Karpas-422 (cell line): ENCODE data around the gene CCDC117. TPM values are rescaled to one million over a fixed set of nuclear protein-coding genes. Genes with fewer than 3 reads are reported as not detected.

Experiments
- DNase-seq: peaks from one replicate; pipeline ENCODE4 v3.0.0-alpha.2; 2015
- H2AFZ ChIP-seq: fragments of 200-600 bp; sonication (generic); 2 replicates; pipeline ENCODE4 v1.6.1; 2014; ENCODE audit warnings: antibody characterized with exemption, low read length, mixed read lengths
- H3K27ac ChIP-seq: fragments of 200-600 bp; sonication (generic); 2 replicates; pipeline ENCODE4 v1.5.1; 2014; ENCODE audit warnings: mild to moderate bottlenecking, low read length, moderate library complexity
- H3K27me3 ChIP-seq: fragments of 200-600 bp; sonication (generic); 2 replicates; pipeline ENCODE4 v1.6.1; 2014; ENCODE audit warnings: low read length, mixed read lengths
- H3K36me3 ChIP-seq: fragments of 200-600 bp; sonication (generic); 2 replicates; pipeline ENCODE4 v1.6.1; 2014; ENCODE audit warnings: low read length, mixed read lengths; ENCODE audit not compliant: insufficient read depth
- H3K4me1 ChIP-seq: fragments of 200-600 bp; sonication (generic); 2 replicates; pipeline ENCODE4 v1.6.1; 2014; ENCODE audit warnings: mild to moderate bottlenecking, low read length, mixed read lengths
- H3K4me2 ChIP-seq: fragments of 200-600 bp; sonication (generic); 2 replicates; pipeline ENCODE4 v1.6.1; 2014; ENCODE audit warnings: low read length, low read depth, mild to moderate bottlenecking; ENCODE audit not compliant: poor library complexity, severe bottlenecking
- H3K4me3 ChIP-seq: fragments of 200-600 bp; sonication (generic); 2 replicates; pipeline ENCODE4 v1.5.1; 2014; ENCODE audit warnings: mild to moderate bottlenecking, antibody characterized with exemption, low read length, mixed read lengths
- H3K79me2 ChIP-seq: fragments of 200-600 bp; sonication (generic); 2 replicates; pipeline ENCODE4 v1.6.1; 2014; ENCODE audit warnings: mild to moderate bottlenecking, low read length, mixed read lengths
- H3K9ac ChIP-seq: fragments of 200-600 bp; sonication (generic); 2 replicates; pipeline ENCODE4 v1.6.0; 2014; ENCODE audit warnings: low read length
- H3K9me2 ChIP-seq: fragments of 200-600 bp; sonication (generic), shearing (Covaris generic); replicated peaks from 2 replicates; pipeline ENCODE4 v1.6.0; 2014; ENCODE audit warnings: mild to moderate bottlenecking, low read length, moderate library complexity; ENCODE audit not compliant: insufficient read depth
- H3K9me3 ChIP-seq: fragments of 300-700, 200-600 bp; sonication (generic); 2 replicates; pipeline ENCODE4 v1.6.1; 2014; ENCODE audit warnings: low read length, mixed read lengths
- H4K20me1 ChIP-seq: fragments of 200-600 bp; sonication (generic); 2 replicates; pipeline ENCODE4 v1.6.1; 2014; ENCODE audit warnings: mild to moderate bottlenecking, antibody characterized with exemption, low read length, low read depth; ENCODE audit not compliant: insufficient read depth
- total RNA-seq: library from RNA; depleted of rRNA; stranded (reverse); fragments of >200 nt; shearing (Covaris generic); gene quantifications from 2 replicates; pipeline ENCODE4 v1.2.3, GENCODE V29; 2014; ENCODE audit warnings: low replicate concordance

The CCDC117 gene
- total RNA-seq, 1 experiment from 2014 or later = 26.1 TPM

DNA sequence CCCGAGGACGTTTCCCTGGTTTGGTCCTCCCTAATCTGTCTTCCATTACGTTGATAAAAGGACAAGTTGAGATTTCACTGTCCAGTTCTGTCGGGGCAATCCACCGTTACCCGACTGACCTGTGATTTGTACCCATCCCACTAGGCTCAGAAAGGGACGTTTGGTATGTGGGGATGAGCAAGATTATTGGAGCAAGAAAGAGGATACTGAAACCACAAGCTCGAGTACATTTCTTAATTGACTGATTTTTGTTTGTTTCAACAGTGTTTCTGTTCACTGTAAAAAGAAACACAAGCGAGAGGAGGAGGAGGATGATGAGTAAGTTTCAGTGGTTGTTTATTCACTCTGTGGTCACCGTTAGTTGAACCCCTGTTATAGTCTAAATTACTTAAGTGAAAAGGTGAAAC is 969 bp downstream of the CCDC117 start:
- Histone ChIP-seq H3K79me2 (peaks cover 55% of the 10 kb centered on the region), H3K4me2 (peak overlapping the region; percentile 95), H3K4me1 (peaks cover 10% of the 10 kb centered on the region; the same call in 1 of the 2 replicates), H3K27me3 (no peaks in the 10 kb centered on the region), H3K9me2 (no peaks in the 10 kb centered on the region), H3K9me3 (peaks cover 6% of the 10 kb centered on the region; the same call in 1 of the 2 replicates), H3K36me3 (peaks cover 8% of the 10 kb centered on the region), H3K27ac (peak overlapping the region; percentile 64), H4K20me1 (no peaks in the 10 kb centered on the region), H2AFZ (0 out of 2 replicates have a peak overlapping the region, but pooled peaks have one; percentile 21), H3K9ac (peak overlapping the region; percentile 82), H3K4me3 (peak overlapping the region; percentile 83)
- DNase-seq = no peak

DNA sequence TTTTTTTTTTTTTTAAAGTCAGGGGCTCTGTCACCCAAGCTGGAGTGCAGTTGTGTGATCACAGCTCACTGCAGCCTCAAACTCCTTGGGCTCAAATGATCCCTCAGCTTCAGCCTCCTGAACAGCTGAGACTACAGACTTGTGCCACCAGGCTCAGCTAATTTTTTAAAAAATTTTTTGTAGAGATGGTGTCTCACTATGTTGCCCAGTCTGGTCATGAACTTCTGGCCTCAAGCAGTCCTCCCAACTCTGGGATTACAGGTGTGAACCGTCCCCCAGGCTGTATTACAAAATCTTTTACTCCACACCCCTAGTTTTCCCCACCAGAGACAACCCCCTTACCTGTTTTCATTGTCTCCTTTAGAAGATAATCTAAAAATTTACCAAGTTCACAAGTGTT is 1.9 kb downstream of the CCDC117 start:
- H4K20me1 ChIP-seq = no peaks in the 10 kb centered on the region
- peaks cover 16% of the 10 kb centered on the region for H3K4me1 ChIP-seq
- no peak overlapping the region for H3K9ac ChIP-seq
- H3K4me2 ChIP-seq = peak overlapping the region; percentile 95
- H3K27ac ChIP-seq = no peak overlapping the region
- peaks cover 10% of the 10 kb centered on the region for H3K36me3 ChIP-seq
- no peak overlapping the region for H2AFZ ChIP-seq
- no peaks in the 10 kb centered on the region for H3K9me2 ChIP-seq
- H3K27me3 ChIP-seq = no peaks in the 10 kb centered on the region
- DNase-seq = no peak
- H3K4me3 ChIP-seq = no peak overlapping the region
- no peaks in the 10 kb centered on the region for H3K9me3 ChIP-seq
- H3K79me2 ChIP-seq = peaks cover 63% of the 10 kb centered on the region

DNA sequence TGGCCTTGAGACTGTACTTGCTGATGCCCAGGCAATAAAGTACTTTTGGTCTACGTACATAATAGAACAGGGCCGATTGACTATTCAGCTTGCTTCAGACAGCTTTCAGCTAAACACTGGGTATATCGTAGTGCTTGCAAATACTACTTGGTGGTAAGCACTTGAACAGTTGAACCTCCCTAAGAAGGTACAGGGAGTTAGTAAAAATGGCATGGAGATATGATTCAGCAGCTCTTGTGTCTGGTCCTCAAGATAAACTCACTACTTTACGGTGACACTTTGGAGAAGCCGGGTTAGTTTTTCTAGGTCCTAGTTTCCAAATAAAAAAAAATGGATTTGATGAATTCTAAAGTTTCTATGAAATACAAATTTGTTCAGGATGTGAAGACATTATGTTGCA is 7.3 kb downstream of the CCDC117 start:
- H3K4me2 ChIP-seq = no peak overlapping the region
- no peaks in the 10 kb centered on the region for H4K20me1 ChIP-seq

DNA sequence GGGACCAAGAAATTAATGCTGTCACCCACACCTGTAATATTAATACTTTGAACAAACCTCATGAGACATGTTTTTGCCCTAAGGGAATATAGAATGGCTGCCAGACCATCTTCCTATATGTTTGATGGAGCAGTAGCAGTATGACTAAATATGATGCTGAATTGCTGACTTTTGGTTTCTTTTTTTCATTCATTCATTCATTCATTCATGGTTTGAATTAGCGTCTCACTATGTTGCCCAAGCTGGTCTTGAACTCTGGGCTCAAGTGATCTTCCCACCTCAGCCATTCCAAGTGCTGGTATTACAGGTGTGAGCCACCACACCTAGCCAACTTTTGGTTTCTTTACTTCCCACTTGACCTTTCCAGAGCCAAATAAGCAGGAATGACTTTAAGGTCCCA is 7.8 kb downstream of the CCDC117 start:
- H2AFZ ChIP-seq = no peak overlapping the region
- H3K4me1 ChIP-seq = peaks cover 17% of the 10 kb centered on the region
- H3K4me2 ChIP-seq = no peak overlapping the region
- H4K20me1 ChIP-seq = no peaks in the 10 kb centered on the region
- H3K27ac ChIP-seq = no peak overlapping the region
- H3K36me3 ChIP-seq = peaks cover 36% of the 10 kb centered on the region
- peaks cover 71% of the 10 kb centered on the region for H3K79me2 ChIP-seq
- no peak for DNase-seq
- no peaks in the 10 kb centered on the region for H3K9me3 ChIP-seq
- no peaks in the 10 kb centered on the region for H3K9me2 ChIP-seq
- H3K9ac ChIP-seq = no peak overlapping the region
- no peak overlapping the region for H3K4me3 ChIP-seq
- H3K27me3 ChIP-seq = no peaks in the 10 kb centered on the region

More for the DNA sequence above, 7.3 kb downstream of the CCDC117 start:
- Histone ChIP-seq H3K4me1 (peaks cover 17% of the 10 kb centered on the region), H3K9me3 (no peaks in the 10 kb centered on the region), H2AFZ (no peak overlapping the region), H3K4me3 (no peak overlapping the region), H3K9ac (no peak overlapping the region), H3K27me3 (no peaks in the 10 kb centered on the region), H3K79me2 (peaks cover 74% of the 10 kb centered on the region), H3K36me3 (peaks cover 39% of the 10 kb centered on the region), H3K27ac (no peak overlapping the region), H3K9me2 (no peaks in the 10 kb centered on the region)
- DNase-seq = no peak

DNA sequence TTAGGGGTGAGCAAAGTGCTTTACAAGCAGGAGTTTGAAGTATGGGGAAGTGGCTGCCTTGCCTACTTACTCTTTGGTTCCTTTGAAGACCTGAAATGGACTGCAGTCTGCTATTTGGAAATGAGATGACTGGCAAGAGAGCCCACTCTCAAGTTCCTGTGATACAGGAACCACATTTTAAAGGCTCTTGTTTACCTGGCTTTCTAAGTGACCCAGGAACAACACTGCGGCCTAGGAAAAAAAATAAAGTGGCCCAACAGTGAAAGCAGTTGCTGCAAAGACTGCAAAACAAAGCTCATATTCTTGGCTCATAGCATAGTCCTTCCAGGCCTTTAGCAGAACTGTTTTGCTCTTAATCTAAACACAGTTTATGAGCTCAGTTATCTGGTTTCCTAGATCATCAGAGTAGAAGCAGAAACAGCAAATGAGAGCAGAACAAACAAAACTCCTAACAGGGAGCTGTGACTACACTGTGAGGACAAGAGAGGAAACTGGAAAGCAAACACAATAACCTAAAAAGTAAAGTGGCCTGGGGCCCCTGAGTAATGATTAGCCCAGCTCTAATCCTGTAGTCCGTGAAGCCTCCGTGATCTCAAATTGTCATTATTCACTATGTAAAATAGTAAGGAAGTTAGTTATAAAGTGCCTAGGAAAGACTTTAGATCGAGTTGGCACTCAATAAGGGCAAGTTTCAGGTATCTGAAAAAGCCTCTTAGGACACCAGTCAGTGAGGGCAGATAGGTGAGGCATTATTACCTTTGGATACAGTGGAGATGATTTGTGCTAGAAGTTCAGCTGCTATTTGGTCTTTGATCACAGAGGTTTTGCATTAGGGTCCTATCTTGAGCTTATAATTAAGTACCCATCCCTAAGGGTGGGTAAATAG is 11.5 kb downstream of the CCDC117 start:
- no peak overlapping the region for H3K4me3 ChIP-seq
- H3K36me3 ChIP-seq = peaks cover 56% of the 10 kb centered on the region; the same call in 1 of the 2 replicates
- H3K9ac ChIP-seq = no peak overlapping the region
- H3K27ac ChIP-seq = no peak overlapping the region
- DNase-seq = no peak
- peaks cover 31% of the 10 kb centered on the region for H3K4me1 ChIP-seq
- no peak overlapping the region for H3K4me2 ChIP-seq
- peaks cover 43% of the 10 kb centered on the region for H3K79me2 ChIP-seq
- no peaks in the 10 kb centered on the region for H4K20me1 ChIP-seq
- no peak overlapping the region for H2AFZ ChIP-seq
- H3K27me3 ChIP-seq = no peaks in the 10 kb centered on the region
- H3K9me2 ChIP-seq = no peaks in the 10 kb centered on the region
- no peaks in the 10 kb centered on the region for H3K9me3 ChIP-seq

DNA sequence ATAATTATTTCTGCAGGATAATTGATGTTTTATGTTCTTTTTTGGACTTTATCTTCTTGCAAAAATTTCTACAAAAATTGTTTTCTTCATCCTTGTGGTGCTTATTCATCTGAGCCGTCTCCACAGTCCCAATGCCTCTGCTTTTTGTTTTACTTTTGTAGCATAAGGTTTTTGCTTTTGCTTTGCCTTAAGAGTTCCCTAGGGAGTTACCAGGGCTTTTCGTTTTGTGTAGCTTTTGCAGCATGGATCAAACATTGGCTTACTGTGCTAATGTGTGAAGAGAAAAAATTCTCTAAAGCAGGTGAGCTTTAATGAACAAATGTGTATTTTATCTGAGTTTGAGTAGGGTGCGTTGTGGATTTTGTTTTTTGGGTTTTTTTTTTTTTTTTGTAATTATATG is 16.1 kb downstream of the CCDC117 start:
- no peak overlapping the region for H3K4me2 ChIP-seq

DNA sequence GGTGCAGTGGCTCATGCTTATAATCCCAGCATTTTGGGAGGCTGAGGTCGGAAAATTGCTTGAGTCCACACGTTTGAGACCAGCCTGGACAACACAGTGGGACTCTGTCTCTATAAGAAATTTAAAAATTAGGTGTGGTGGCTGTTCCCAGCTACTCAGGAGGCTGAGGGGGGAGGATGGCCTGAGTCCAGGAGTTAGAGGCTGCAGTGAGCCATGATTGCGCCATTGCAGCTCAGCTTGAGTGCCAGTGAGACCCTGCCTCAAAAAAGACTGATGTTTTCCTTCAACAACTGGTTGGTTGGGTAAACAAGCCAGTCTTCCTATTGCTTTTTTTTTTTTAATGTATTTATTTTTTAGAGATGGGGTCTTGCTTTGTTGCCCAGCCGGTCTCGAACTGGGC is 18.6 kb downstream of the CCDC117 start:
- Histone ChIP-seq H3K27me3 (no peaks in the 10 kb centered on the region), H4K20me1 (no peaks in the 10 kb centered on the region), H3K4me3 (no peak overlapping the region), H3K4me2 (no peak overlapping the region), H3K9ac (no peak overlapping the region), H2AFZ (no peak overlapping the region), H3K4me1 (peaks cover 43% of the 10 kb centered on the region), H3K79me2 (peaks cover 19% of the 10 kb centered on the region), H3K9me2 (no peaks in the 10 kb centered on the region), H3K36me3 (peaks cover 47% of the 10 kb centered on the region), H3K9me3 (no peaks in the 10 kb centered on the region), H3K27ac (peak overlapping the region; percentile 87)
- DNase-seq = no peak

More for the DNA sequence above, 16.1 kb downstream of the CCDC117 start:
- Histone ChIP-seq H2AFZ (no peak overlapping the region), H3K27ac (peak overlapping the region; percentile 35), H3K9ac (no peak overlapping the region), H3K79me2 (peaks cover 16% of the 10 kb centered on the region), H3K4me1 (peaks cover 43% of the 10 kb centered on the region), H3K27me3 (no peaks in the 10 kb centered on the region), H3K9me3 (no peaks in the 10 kb centered on the region), H4K20me1 (no peaks in the 10 kb centered on the region), H3K9me2 (no peaks in the 10 kb centered on the region), H3K36me3 (peaks cover 39% of the 10 kb centered on the region; the same call in 1 of the 2 replicates), H3K4me3 (no peak overlapping the region)
- no peak for DNase-seq

DNA sequence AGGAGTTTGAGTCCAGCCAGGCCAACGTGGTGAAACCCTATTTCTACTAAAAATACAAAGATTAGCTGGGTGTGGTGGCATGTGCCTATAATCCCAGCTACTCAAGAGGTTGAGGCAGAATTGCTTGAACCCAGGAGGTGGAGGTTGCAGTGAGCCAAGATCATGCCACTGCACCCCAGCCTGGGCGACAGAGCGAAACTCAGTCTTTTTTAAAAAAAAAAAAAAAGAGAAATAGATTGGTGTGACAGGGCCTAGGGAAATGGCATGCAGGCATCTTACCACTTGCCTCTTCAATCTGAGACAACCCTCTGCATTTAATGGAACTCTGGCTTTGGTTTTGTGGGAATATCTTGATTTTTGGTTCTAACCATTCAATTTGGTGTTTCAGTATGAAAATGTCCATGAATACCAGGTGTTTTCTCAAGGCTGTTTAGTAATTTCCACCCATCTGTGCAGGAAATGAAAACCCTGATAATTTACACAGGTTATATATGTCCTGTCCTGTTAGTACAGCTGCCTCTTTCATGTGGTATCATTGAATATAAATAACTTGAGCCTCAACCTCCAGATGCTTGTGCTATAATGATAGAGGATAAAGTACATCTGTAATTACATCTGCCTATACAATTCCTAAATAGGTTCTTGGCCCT is 19.5 kb downstream of the CCDC117 start:
- H3K79me2 ChIP-seq = peaks cover 28% of the 10 kb centered on the region
- H3K4me1 ChIP-seq = peaks cover 43% of the 10 kb centered on the region
- peak; percentile 61 for DNase-seq
- peak overlapping the region; percentile 31; the same call in 1 of the 2 replicates for H3K9ac ChIP-seq
- peak overlapping the region; percentile 87 for H3K27ac ChIP-seq
- H3K36me3 ChIP-seq = peaks cover 47% of the 10 kb centered on the region
- H3K27me3 ChIP-seq = no peaks in the 10 kb centered on the region
- H3K4me2 ChIP-seq = peak overlapping the region; percentile 25
- no peak overlapping the region for H3K4me3 ChIP-seq
- no peaks in the 10 kb centered on the region for H3K9me3 ChIP-seq
- no peaks in the 10 kb centered on the region for H4K20me1 ChIP-seq
- H3K9me2 ChIP-seq = no peaks in the 10 kb centered on the region
- H2AFZ ChIP-seq = no peak overlapping the region
